Loucy (cell line): ENCODE data around the gene OSBPL2.

ENCODE experiments used
- H2AFZ ChIP-seq: fragments of 200-600 bp; sonication (generic); 2 replicates; pipeline ENCODE4 v1.6.0; 2016; ENCODE audit warnings: antibody characterized with exemption, mild to moderate bottlenecking, low read length, moderate library complexity
- H3F3A ChIP-seq: fragments of 200-600 bp; 2 replicates; pipeline ENCODE4 v1.6.0; 2016; ENCODE audit warnings: antibody characterized with exemption, low read depth, mild to moderate bottlenecking
- H3K27me3 ChIP-seq: fragments of 200-600 bp; sonication (generic); 2 replicates; pipeline ENCODE4 v1.6.1; 2014; ENCODE audit warnings: low read length, mild to moderate bottlenecking; ENCODE audit not compliant: insufficient read depth, poor library complexity, severe bottlenecking
- H3K36me3 ChIP-seq: fragments of 200-600 bp; sonication (generic); 2 replicates; pipeline ENCODE4 v1.6.1; 2016; ENCODE audit warnings: low read length; ENCODE audit not compliant: insufficient read depth
- H3K4me1 ChIP-seq: fragments of 200-600 bp; sonication (generic); 2 replicates; pipeline ENCODE4 v1.5.1; 2014; ENCODE audit warnings: low read length, mild to moderate bottlenecking; ENCODE audit not compliant: insufficient read depth, poor library complexity, severe bottlenecking
- H3K4me2 ChIP-seq: fragments of 200-600 bp; sonication (generic); 2 replicates; pipeline ENCODE4 v1.6.0; 2014; ENCODE audit warnings: antibody characterized with exemption, low read length, low read depth, mild to moderate bottlenecking; ENCODE audit not compliant: poor library complexity, severe bottlenecking
- H3K4me3 ChIP-seq: fragments of 200-600 bp; sonication (generic); 2 replicates; pipeline ENCODE4 v1.5.1; 2014; ENCODE audit warnings: low read length, mild to moderate bottlenecking, mixed read lengths; ENCODE audit not compliant: poor library complexity, severe bottlenecking
- H3K79me2 ChIP-seq: fragments of 200-600 bp; sonication (generic); 2 replicates; pipeline ENCODE4 v1.6.1; 2014; ENCODE audit warnings: low read length; ENCODE audit not compliant: insufficient read depth
- H3K9ac ChIP-seq: fragments of 200-600 bp; sonication (generic); 2 replicates; pipeline ENCODE4 v1.6.0; 2014; ENCODE audit warnings: mild to moderate bottlenecking, low read depth, low read length, moderate library complexity; ENCODE audit not compliant: poor library complexity, severe bottlenecking
- H3K9me2 ChIP-seq: fragments of 200-600 bp; sonication (generic); replicated peaks from 2 replicates; pipeline ENCODE4 v1.6.1; 2016; ENCODE audit warnings: low read depth, low read length, mixed read lengths
- H3K9me3 ChIP-seq: fragments of 200-600 bp; sonication (generic); 2 replicates; pipeline ENCODE4 v1.6.1; 2014; ENCODE audit warnings: mild to moderate bottlenecking, antibody characterized with exemption, low read length, low read depth; ENCODE audit not compliant: insufficient read depth
- H4K20me1 ChIP-seq: fragments of 200-600 bp; sonication (generic); 2 replicates; pipeline ENCODE4 v1.6.0; 2014; ENCODE audit warnings: antibody characterized with exemption, low read length, mild to moderate bottlenecking; ENCODE audit not compliant: insufficient read depth, poor library complexity, severe bottlenecking
- EZH2phosphoT487 ChIP-seq: fragments of 200-600 bp; IDR thresholded peaks from 2 replicates; pipeline ENCODE4 v1.6.1; 2018; ENCODE audit warnings: antibody characterized with exemption, mild to moderate bottlenecking, moderate library complexity, borderline replicate concordance
- TF ChIP-seq, protein P1 (sequence below): fragments of 200-600 bp; sonication (generic); conservative IDR thresholded peaks from 2 replicates; pipeline ENCODE4 v1.5.1; 2014; ENCODE audit warnings: mild to moderate bottlenecking, antibody characterized with exemption, low read length

Gene OSBPL2

DNA sequence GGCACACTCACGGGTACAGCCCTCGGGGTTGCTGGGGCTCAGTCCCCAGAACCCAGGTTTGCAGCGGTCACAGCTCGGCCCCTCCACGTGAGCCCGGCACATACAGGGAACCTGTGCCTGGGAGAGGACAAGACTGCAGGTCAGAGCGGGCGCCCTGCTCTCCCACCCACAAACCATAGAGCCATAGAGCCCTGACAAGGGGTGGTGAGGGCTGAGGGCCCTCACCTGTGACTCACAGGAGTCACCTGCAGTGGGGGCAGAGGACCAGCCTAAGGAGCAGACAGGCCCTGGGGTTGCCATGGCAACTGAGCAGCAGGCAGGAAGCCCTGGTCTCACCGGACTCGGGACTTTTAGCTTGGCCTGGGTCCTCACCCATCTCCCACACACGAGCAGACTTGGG, 98.0 kb downstream of the OSBPL2 start:
- H3K4me2 ChIP-seq, result no peak overlapping the region
- no peaks in the 10 kb centered on the region for H3K9me3 ChIP-seq
- peaks cover 4% of the 10 kb centered on the region for H3K4me1 ChIP-seq
- no peaks in the 10 kb centered on the region for H3K79me2 ChIP-seq
- no peaks in the 10 kb centered on the region for H4K20me1 ChIP-seq
- no peaks in the 10 kb centered on the region for H3K36me3 ChIP-seq
- H3F3A ChIP-seq, result no peaks in the 10 kb centered on the region
- TF ChIP-seq EZH2phosphoT487, result no peak
- TF ChIP-seq, protein P1, sequence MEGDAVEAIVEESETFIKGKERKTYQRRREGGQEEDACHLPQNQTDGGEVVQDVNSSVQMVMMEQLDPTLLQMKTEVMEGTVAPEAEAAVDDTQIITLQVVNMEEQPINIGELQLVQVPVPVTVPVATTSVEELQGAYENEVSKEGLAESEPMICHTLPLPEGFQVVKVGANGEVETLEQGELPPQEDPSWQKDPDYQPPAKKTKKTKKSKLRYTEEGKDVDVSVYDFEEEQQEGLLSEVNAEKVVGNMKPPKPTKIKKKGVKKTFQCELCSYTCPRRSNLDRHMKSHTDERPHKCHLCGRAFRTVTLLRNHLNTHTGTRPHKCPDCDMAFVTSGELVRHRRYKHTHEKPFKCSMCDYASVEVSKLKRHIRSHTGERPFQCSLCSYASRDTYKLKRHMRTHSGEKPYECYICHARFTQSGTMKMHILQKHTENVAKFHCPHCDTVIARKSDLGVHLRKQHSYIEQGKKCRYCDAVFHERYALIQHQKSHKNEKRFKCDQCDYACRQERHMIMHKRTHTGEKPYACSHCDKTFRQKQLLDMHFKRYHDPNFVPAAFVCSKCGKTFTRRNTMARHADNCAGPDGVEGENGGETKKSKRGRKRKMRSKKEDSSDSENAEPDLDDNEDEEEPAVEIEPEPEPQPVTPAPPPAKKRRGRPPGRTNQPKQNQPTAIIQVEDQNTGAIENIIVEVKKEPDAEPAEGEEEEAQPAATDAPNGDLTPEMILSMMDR, result no peak
- no peaks in the 10 kb centered on the region for H3K27me3 ChIP-seq
- H2AFZ ChIP-seq, result no peak overlapping the region
- no peak overlapping the region for H3K4me3 ChIP-seq
- no peaks in the 10 kb centered on the region for H3K9me2 ChIP-seq
- no peak overlapping the region for H3K9ac ChIP-seq

DNA sequence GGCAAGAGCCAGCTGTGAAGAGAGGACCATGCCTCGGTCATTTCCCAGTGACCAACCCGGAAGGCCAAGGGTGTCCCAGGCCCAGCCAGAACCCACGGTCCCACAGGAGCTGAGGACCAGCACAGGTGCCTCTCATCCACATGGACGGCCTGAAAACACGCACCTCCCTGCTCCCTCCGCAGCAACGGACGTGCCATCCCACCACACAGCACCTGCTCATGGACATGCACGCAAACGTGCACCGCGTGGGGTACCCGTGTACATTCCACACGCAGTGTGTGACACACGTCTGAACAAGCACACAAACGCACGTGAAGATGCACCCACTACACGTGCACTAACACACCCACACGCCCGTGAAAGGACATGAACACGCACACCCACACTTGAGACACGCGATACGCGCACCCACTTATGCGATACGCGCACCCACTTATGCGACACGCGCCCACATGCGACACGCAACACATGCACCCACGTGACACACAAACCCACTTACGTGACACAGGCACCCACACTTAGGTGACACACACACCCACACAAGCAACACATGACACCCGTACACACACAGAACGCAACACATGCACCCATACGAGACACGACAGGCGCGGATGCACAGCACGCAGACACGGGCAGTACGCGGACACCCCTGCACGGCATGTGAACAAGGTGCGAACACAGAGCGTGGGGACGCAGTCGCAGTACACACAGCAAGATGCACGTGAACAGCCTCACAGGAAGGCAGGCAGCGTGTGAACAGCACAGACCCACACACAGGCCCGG, 98.6 kb downstream of the OSBPL2 start:
- no peaks in the 10 kb centered on the region for H3F3A ChIP-seq
- H2AFZ ChIP-seq, result no peak overlapping the region; the same call in 1 of the 2 replicates
- no peaks in the 10 kb centered on the region for H3K79me2 ChIP-seq
- H3K9me3 ChIP-seq, result no peaks in the 10 kb centered on the region
- peak overlapping the region; percentile 34 for H3K4me2 ChIP-seq
- H3K4me1 ChIP-seq, result peaks cover 4% of the 10 kb centered on the region
- no peaks in the 10 kb centered on the region for H3K27me3 ChIP-seq
- H3K4me3 ChIP-seq, result no peak overlapping the region
- no peaks in the 10 kb centered on the region for H3K36me3 ChIP-seq
- H3K9me2 ChIP-seq, result no peaks in the 10 kb centered on the region
- H4K20me1 ChIP-seq, result no peaks in the 10 kb centered on the region
- TF ChIP-seq, protein P1, result no peak
- TF ChIP-seq EZH2phosphoT487, result no peak
- H3K9ac ChIP-seq, result no peak overlapping the region

DNA sequence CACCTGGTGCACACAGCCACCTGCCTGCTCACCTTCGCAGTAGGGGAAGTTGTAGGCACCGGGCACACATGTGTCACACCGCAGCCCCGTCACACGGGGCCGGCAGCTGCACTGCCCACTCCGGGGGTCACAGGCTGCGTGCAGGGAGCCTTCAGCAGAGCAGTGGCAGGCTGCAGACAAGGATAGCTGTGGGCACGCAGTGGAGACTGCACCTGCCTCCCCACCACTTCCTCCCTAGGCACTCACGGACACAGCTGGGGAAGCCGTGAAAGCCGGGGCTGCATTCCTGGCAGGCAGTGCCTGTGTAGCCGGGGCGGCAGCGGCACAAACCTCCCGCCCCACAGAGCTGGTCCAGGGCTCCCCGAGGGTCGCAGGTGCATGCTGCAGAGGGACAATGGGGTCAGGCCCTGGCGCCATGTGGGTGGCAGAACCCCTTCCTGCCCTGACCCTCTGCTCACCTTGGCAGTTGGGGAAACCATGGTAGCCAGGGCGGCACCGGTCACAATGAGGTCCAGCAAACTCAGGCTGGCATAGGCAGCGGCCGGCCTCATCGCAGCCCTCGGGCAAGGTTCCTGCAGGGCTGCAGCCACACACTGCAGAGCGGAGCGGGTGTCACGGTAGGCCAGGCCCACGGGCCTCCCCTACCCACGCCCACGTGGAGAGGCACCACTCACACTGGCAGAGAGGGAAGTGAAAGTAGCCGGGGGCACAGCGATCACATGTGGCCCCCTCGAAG, 99.4 kb downstream of the OSBPL2 start:
- Histone ChIP-seq H3K4me2 (peak overlapping the region; percentile 34), H4K20me1 (no peaks in the 10 kb centered on the region), H3K4me1 (peaks cover 4% of the 10 kb centered on the region), H3K27me3 (no peaks in the 10 kb centered on the region), H3K36me3 (no peaks in the 10 kb centered on the region), H3K9me2 (no peaks in the 10 kb centered on the region), H3K4me3 (no peak overlapping the region), H3K9me3 (no peaks in the 10 kb centered on the region), H3K79me2 (no peaks in the 10 kb centered on the region), H3K9ac (no peak overlapping the region), H2AFZ (no peak overlapping the region; the same call in 1 of the 2 replicates), H3F3A (no peaks in the 10 kb centered on the region)
- no peak for TF ChIP-seq EZH2phosphoT487
- TF ChIP-seq, protein P1, result no peak
